Mucosa of stomach (tissue), 1 donor: ENCODE data around the gene CACNA2D3.

Experiments
- H3K27me3 ChIP-seq: one replicate; pipeline ENCODE4 v1.7.0; 2013; ENCODE audit warnings: mild to moderate bottlenecking, low read length; ENCODE audit not compliant: control insufficient read depth, insufficient read depth
- H3K36me3 ChIP-seq: one replicate; pipeline ENCODE4 v1.7.0; 2013; ENCODE audit warnings: low read length; ENCODE audit not compliant: control insufficient read depth, insufficient read depth
- H3K4me1 ChIP-seq: one replicate; pipeline ENCODE4 v1.7.0; 2013; ENCODE audit warnings: mild to moderate bottlenecking, low read length; ENCODE audit not compliant: control insufficient read depth, insufficient read depth
- H3K4me3 ChIP-seq: one replicate; pipeline ENCODE4 v1.7.0; 2013; ENCODE audit warnings: low read length
- H3K9ac ChIP-seq: one replicate; pipeline ENCODE4 v1.7.0; 2013; ENCODE audit warnings: mild to moderate bottlenecking, low read length, moderate library complexity
- H3K9me3 ChIP-seq: one replicate; pipeline ENCODE4 v1.7.0; 2013; ENCODE audit warnings: mild to moderate bottlenecking, low read length, moderate library complexity; ENCODE audit not compliant: control insufficient read depth
- donor health status: Pancreatic carcinoma.

CACNA2D3 gene

GRCh38 chr3:54950391-54951003, 828.1 kb downstream of the CACNA2D3 start:
- Histone ChIP-seq H3K9me3 (no peaks in the 10 kb centered on the region), H3K4me1 (no peaks in the 10 kb centered on the region), H3K4me3 (no peak overlapping the region), H3K27me3 (no peaks in the 10 kb centered on the region), H3K9ac (no peak overlapping the region), H3K36me3 (no peaks in the 10 kb centered on the region)

- no peaks in the 10 kb centered on the region for H3K9me3 ChIP-seq
- no peaks in the 10 kb centered on the region for H3K4me1 ChIP-seq
- H3K36me3 ChIP-seq, result no peaks in the 10 kb centered on the region
- H3K27me3 ChIP-seq, result no peaks in the 10 kb centered on the region
- no peak overlapping the region for H3K4me3 ChIP-seq
- no peak overlapping the region for H3K9ac ChIP-seq
Observed at GRCh38 chr3:54951405-54951804, 829.1 kb downstream of the CACNA2D3 start.

- Histone ChIP-seq H3K4me1 (no peaks in the 10 kb centered on the region), H3K9ac (no peak overlapping the region), H3K36me3 (no peaks in the 10 kb centered on the region), H3K9me3 (no peaks in the 10 kb centered on the region), H3K27me3 (no peaks in the 10 kb centered on the region), H3K4me3 (no peak overlapping the region)
Observed at GRCh38 chr3:54954022-54954421, 831.7 kb downstream of the CACNA2D3 start.

- H3K9me3 ChIP-seq, result no peaks in the 10 kb centered on the region
- H3K9ac ChIP-seq, result no peak overlapping the region
- H3K4me3 ChIP-seq, result no peak overlapping the region
- H3K4me1 ChIP-seq, result no peaks in the 10 kb centered on the region
- H3K36me3 ChIP-seq, result no peaks in the 10 kb centered on the region
- H3K27me3 ChIP-seq, result no peaks in the 10 kb centered on the region
Observed at GRCh38 chr3:54954521-54954920, 832.2 kb downstream of the CACNA2D3 start.

GRCh38 chr3:54955496-54955895, 833.1 kb downstream of the CACNA2D3 start:
- H3K27me3 ChIP-seq, result no peaks in the 10 kb centered on the region
- H3K9ac ChIP-seq, result no peak overlapping the region
- no peaks in the 10 kb centered on the region for H3K36me3 ChIP-seq
- no peaks in the 10 kb centered on the region for H3K9me3 ChIP-seq
- no peak overlapping the region for H3K4me3 ChIP-seq
- H3K4me1 ChIP-seq, result no peaks in the 10 kb centered on the region

GRCh38 chr3:54955941-54956340, 833.6 kb downstream of the CACNA2D3 start:
- Histone ChIP-seq H3K27me3 (no peaks in the 10 kb centered on the region), H3K9me3 (no peaks in the 10 kb centered on the region), H3K4me3 (no peak overlapping the region), H3K4me1 (no peaks in the 10 kb centered on the region), H3K36me3 (no peaks in the 10 kb centered on the region), H3K9ac (no peak overlapping the region)

GRCh38 chr3:54957711-54958110, 835.4 kb downstream of the CACNA2D3 start:
- no peak overlapping the region for H3K4me3 ChIP-seq
- no peaks in the 10 kb centered on the region for H3K36me3 ChIP-seq
- no peaks in the 10 kb centered on the region for H3K9me3 ChIP-seq
- no peaks in the 10 kb centered on the region for H3K4me1 ChIP-seq
- H3K9ac ChIP-seq, result no peak overlapping the region
- H3K27me3 ChIP-seq, result no peaks in the 10 kb centered on the region

- Histone ChIP-seq H3K9ac (no peak overlapping the region), H3K4me1 (no peaks in the 10 kb centered on the region), H3K27me3 (no peaks in the 10 kb centered on the region), H3K4me3 (no peak overlapping the region), H3K36me3 (no peaks in the 10 kb centered on the region), H3K9me3 (no peaks in the 10 kb centered on the region)
Observed at GRCh38 chr3:54960082-54960481, 837.7 kb downstream of the CACNA2D3 start.

- Histone ChIP-seq H3K4me1 (no peaks in the 10 kb centered on the region), H3K36me3 (no peaks in the 10 kb centered on the region), H3K9ac (no peak overlapping the region), H3K4me3 (no peak overlapping the region), H3K27me3 (no peaks in the 10 kb centered on the region), H3K9me3 (no peaks in the 10 kb centered on the region)
Observed at GRCh38 chr3:54960701-54961100, 838.3 kb downstream of the CACNA2D3 start.

- Histone ChIP-seq H3K4me1 (peaks cover 4% of the 10 kb centered on the region), H3K36me3 (no peaks in the 10 kb centered on the region), H3K9me3 (no peaks in the 10 kb centered on the region), H3K27me3 (no peaks in the 10 kb centered on the region), H3K9ac (no peak overlapping the region), H3K4me3 (no peak overlapping the region)
Observed at GRCh38 chr3:54962200-54962599, 839.8 kb downstream of the CACNA2D3 start.

GRCh38 chr3:54963641-54964040, 841.3 kb downstream of the CACNA2D3 start:
- H3K4me1 ChIP-seq, result peaks cover 4% of the 10 kb centered on the region

GRCh38 chr3:54964081-54964480, 841.7 kb downstream of the CACNA2D3 start:
- Histone ChIP-seq H3K9me3 (no peaks in the 10 kb centered on the region), H3K36me3 (no peaks in the 10 kb centered on the region), H3K4me1 (peaks cover 4% of the 10 kb centered on the region), H3K4me3 (no peak overlapping the region), H3K27me3 (no peaks in the 10 kb centered on the region), H3K9ac (no peak overlapping the region)

More at GRCh38 chr3:54963641-54964040, 841.3 kb downstream of the CACNA2D3 start:
- Histone ChIP-seq H3K9ac (no peak overlapping the region), H3K9me3 (no peaks in the 10 kb centered on the region), H3K4me3 (no peak overlapping the region), H3K36me3 (no peaks in the 10 kb centered on the region), H3K27me3 (no peaks in the 10 kb centered on the region)

GRCh38 chr3:54965746-54966145, 843.4 kb downstream of the CACNA2D3 start:
- Histone ChIP-seq H3K27me3 (no peaks in the 10 kb centered on the region), H3K4me3 (no peak overlapping the region), H3K4me1 (peaks cover 4% of the 10 kb centered on the region)

More at GRCh38 chr3:54965746-54966145, 843.4 kb downstream of the CACNA2D3 start:
- no peaks in the 10 kb centered on the region for H3K9me3 ChIP-seq
- H3K36me3 ChIP-seq, result no peaks in the 10 kb centered on the region
- H3K9ac ChIP-seq, result no peak overlapping the region
